Measurements from ENCODE around the gene ARHGEF2. TPM values are rescaled to one million over a fixed set of nuclear protein-coding genes. Genes with fewer than 3 reads are reported as not detected.

The ARHGEF2 gene
- total and polyA plus RNA-seq, 2 of the 13 experiments (the other 11 are each of a cell fraction or from before 2014, with no cell fraction given): 16.1 to 32.1 TPM

DNA sequence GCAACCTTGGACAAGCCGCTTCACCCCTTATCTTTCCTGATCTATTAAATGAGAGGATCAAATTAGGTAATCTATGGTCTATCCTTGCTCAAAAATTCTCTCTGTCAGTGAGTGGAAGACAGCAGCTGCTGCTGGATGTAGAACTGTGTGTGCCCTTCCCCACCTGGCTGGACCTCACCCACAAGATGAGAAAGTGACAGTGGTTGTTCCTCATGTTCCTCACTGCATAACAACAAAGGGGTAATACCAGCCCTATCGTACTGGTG lies 25.5 kb upstream of the ARHGEF2 start (continued):
- TF ChIP-seq, protein P1, sequence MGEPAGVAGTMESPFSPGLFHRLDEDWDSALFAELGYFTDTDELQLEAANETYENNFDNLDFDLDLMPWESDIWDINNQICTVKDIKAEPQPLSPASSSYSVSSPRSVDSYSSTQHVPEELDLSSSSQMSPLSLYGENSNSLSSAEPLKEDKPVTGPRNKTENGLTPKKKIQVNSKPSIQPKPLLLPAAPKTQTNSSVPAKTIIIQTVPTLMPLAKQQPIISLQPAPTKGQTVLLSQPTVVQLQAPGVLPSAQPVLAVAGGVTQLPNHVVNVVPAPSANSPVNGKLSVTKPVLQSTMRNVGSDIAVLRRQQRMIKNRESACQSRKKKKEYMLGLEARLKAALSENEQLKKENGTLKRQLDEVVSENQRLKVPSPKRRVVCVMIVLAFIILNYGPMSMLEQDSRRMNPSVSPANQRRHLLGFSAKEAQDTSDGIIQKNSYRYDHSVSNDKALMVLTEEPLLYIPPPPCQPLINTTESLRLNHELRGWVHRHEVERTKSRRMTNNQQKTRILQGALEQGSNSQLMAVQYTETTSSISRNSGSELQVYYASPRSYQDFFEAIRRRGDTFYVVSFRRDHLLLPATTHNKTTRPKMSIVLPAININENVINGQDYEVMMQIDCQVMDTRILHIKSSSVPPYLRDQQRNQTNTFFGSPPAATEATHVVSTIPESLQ (CRISPR knock-in tag; conservative IDR thresholded peaks at IDR 0.05): no peak
- TF ChIP-seq ZNF549 (CRISPR knock-in tag; IDR thresholded peaks at IDR 0.05) (no peak), ELF3 (CRISPR knock-in tag; IDR thresholded peaks at IDR 0.05) (no peak), KMT2B (CRISPR knock-in tag; IDR thresholded peaks at IDR 0.05) (no peak)

DNA sequence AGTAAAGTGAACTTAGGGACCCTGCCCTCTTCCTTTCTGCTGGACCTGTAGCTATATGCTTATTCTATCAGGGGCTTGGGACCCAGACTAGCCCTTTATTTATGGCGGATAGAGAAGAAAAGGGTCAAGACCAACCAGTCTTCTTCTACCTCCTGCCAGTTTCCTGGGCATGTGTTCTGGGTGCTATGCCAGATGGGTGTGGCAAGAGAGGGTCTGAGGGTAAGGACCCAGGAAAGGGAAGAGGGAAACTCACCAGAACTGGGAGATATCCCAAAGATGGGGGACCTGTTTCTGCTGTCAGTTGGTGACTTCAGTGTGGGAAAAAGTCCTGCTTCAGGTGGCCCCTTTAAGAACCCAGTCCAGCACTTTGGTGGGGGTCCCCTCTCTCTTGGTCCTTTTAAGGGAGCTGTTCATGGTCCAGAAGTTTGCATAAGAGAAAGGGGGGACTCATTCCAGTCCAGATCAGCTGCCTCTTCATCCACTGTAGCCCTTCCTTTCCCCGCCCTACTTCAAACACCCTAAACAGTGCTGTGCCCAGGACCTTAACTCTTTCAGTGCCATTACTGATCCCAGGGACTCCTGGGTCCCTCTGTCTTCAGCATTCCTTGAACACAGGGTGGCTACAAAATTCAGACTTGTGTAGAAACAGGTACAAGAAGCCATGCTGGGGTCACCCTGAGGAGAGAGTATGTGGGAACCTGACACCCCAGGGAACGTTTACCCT lies 24.0 kb upstream of the ARHGEF2 start:
- CTCF ChIA-PET (ENCODE audit: low intra/inter-chr PET ratio, low total read pairs): no interaction called here
- peak; percentile 10; the same call in 1 of the 3 replicates for ATAC-seq
- Histone ChIP-seq H3K4me1 (ENCODE audit: insufficient read depth, low read length) (peaks cover 61% of the 10 kb centered on the region), H3K27me3 (ENCODE audit: control insufficient read depth in 1 of 2, insufficient read depth in 2 of 2, low read length in 2 of 2) (no peaks in the 10 kb centered on the region), H2AFZ (ENCODE audit: low read length) (no peak overlapping the region), H4K20me1 (ENCODE audit: insufficient read depth, low read length) (no peaks in the 10 kb centered on the region), H3K79me2 (ENCODE audit: insufficient read depth, low read length) (no peaks in the 10 kb centered on the region), H3K4me3 (replicated peaks in 1 of 3; ENCODE audit: insufficient read depth in 1 of 3, low read depth in 2 of 3, low read length in 3 of 3) (peak overlapping the region; percentile 19 to 62 (median 40); a peak in 5 of 6 replicates), H3K27ac (ENCODE audit: extremely low read length, insufficient read depth, low read length) (no peak overlapping the region), H3K9ac (ENCODE audit: insufficient read depth, low read depth, low read length) (no peak overlapping the region), H3K9me3 (ENCODE audit: low read length) (no peaks in the 10 kb centered on the region), H3K4me2 (ENCODE audit: low read depth, low read length) (peak overlapping the region; percentile 84), H3K36me3 (replicated peaks in 1 of 2; ENCODE audit: control insufficient read depth in 1 of 2, insufficient read depth in 2 of 2, low read length in 2 of 2) (no peaks in the 10 kb centered on the region)
- BruUV-seq (replicated peaks): no TSS peak
- no peak for FAIRE-seq
- 4% methylated on average over 3 of the region's 3 CpGs for WGBS (ENCODE audit: low lambda C conversion rate)
- in situ Hi-C loops (cut with HindIII; ENCODE audit: extremely low pct_ligation_motif_present, low pct_unique_long_range_greater_than_20kb) (no loop called here), intact Hi-C loops (cut with micrococcal nuclease; ENCODE audit: unreplicated experiment) (loop anchor here (10.0 kb wide), 1 partner anchor 62 kb away; the partner anchor contains the start of gene RAB25)
- POLR2A ChIA-PET: interaction anchor here (0.9 to 3.6 kb wide), 6 partner anchors 11 to 67 kb away, joined by 3 to 27 read pairs (median 6); partner anchors contain the start of genes ARHGEF2 and SSR2
- DNase-seq (ENCODE audit: low spot score): no peak
- TF ChIP-seq, protein P2, sequence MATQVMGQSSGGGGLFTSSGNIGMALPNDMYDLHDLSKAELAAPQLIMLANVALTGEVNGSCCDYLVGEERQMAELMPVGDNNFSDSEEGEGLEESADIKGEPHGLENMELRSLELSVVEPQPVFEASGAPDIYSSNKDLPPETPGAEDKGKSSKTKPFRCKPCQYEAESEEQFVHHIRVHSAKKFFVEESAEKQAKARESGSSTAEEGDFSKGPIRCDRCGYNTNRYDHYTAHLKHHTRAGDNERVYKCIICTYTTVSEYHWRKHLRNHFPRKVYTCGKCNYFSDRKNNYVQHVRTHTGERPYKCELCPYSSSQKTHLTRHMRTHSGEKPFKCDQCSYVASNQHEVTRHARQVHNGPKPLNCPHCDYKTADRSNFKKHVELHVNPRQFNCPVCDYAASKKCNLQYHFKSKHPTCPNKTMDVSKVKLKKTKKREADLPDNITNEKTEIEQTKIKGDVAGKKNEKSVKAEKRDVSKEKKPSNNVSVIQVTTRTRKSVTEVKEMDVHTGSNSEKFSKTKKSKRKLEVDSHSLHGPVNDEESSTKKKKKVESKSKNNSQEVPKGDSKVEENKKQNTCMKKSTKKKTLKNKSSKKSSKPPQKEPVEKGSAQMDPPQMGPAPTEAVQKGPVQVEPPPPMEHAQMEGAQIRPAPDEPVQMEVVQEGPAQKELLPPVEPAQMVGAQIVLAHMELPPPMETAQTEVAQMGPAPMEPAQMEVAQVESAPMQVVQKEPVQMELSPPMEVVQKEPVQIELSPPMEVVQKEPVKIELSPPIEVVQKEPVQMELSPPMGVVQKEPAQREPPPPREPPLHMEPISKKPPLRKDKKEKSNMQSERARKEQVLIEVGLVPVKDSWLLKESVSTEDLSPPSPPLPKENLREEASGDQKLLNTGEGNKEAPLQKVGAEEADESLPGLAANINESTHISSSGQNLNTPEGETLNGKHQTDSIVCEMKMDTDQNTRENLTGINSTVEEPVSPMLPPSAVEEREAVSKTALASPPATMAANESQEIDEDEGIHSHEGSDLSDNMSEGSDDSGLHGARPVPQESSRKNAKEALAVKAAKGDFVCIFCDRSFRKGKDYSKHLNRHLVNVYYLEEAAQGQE (IDR thresholded peaks at IDR 0.05; ENCODE audit: borderline replicate concordance in 1 of 2, low read depth in 1 of 2, low read length in 2 of 2): peak in 1 of 2 experiments; percentile 20; a peak in 1 of 4 replicates
- TF ChIP-seq NONO (IDR thresholded peaks at IDR 0.05) (no peak), NONO (CRISPR knock-in tag; conservative IDR thresholded peaks at IDR 0.05) (no peak), MAF1 (CRISPR knock-in tag; IDR thresholded peaks at IDR 0.05; ENCODE audit: borderline replicate concordance) (no peak), ZNF121 (CRISPR knock-in tag; IDR thresholded peaks at IDR 0.05) (no peak)
- TF ChIP-seq, protein P3, sequence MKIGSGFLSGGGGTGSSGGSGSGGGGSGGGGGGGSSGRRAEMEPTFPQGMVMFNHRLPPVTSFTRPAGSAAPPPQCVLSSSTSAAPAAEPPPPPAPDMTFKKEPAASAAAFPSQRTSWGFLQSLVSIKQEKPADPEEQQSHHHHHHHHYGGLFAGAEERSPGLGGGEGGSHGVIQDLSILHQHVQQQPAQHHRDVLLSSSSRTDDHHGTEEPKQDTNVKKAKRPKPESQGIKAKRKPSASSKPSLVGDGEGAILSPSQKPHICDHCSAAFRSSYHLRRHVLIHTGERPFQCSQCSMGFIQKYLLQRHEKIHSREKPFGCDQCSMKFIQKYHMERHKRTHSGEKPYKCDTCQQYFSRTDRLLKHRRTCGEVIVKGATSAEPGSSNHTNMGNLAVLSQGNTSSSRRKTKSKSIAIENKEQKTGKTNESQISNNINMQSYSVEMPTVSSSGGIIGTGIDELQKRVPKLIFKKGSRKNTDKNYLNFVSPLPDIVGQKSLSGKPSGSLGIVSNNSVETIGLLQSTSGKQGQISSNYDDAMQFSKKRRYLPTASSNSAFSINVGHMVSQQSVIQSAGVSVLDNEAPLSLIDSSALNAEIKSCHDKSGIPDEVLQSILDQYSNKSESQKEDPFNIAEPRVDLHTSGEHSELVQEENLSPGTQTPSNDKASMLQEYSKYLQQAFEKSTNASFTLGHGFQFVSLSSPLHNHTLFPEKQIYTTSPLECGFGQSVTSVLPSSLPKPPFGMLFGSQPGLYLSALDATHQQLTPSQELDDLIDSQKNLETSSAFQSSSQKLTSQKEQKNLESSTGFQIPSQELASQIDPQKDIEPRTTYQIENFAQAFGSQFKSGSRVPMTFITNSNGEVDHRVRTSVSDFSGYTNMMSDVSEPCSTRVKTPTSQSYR (CRISPR knock-in tag; IDR thresholded peaks at IDR 0.05; ENCODE audit: borderline replicate concordance): no peak
- TF ChIP-seq, protein P4, sequence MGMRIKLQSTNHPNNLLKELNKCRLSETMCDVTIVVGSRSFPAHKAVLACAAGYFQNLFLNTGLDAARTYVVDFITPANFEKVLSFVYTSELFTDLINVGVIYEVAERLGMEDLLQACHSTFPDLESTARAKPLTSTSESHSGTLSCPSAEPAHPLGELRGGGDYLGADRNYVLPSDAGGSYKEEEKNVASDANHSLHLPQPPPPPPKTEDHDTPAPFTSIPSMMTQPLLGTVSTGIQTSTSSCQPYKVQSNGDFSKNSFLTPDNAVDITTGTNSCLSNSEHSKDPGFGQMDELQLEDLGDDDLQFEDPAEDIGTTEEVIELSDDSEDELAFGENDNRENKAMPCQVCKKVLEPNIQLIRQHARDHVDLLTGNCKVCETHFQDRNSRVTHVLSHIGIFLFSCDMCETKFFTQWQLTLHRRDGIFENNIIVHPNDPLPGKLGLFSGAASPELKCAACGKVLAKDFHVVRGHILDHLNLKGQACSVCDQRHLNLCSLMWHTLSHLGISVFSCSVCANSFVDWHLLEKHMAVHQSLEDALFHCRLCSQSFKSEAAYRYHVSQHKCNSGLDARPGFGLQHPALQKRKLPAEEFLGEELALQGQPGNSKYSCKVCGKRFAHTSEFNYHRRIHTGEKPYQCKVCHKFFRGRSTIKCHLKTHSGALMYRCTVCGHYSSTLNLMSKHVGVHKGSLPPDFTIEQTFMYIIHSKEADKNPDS (CRISPR knock-in tag; IDR thresholded peaks at IDR 0.05): no peak

All from HepG2 (cell line).